ENCODE results near the gene TIGIT.

Gene TIGIT

GRCh38 chr3:114293838-114294535 is at the start of gene TIGIT:
Gene TIGIT (plus strand): TSS chr3:114294028. CDS start chr3:114294062, 34 bp downstream.
- DNase-seq (ENCODE audit: low read depth) = no peak
- H3K4me3 ChIP-seq (replicated peaks; ENCODE audit: low read depth, low read length) = no peak within 1 kb of the TSS
- no peak for TF ChIP-seq CTCF (IDR thresholded peaks at IDR 0.05; ENCODE audit: low read length, missing control alignments)

DNA sequence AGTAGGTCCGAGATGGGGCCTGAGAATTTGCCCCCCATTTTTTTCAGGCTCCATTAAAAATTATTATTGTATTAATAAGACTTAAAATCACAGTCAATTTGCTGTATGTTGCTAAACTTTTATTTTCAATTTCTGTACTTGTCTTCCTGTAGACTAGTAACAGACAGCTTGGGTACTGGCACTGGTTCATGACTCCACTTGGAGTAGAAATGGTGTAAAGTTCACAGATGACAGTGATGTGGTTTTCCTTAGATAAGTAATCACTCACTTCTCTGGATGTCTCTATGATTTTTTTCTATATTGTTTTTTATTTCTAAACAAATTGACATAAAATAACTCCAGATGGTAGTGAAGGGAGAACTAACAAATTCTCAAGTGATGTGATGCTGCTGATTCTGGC is 40.9 kb upstream of the TIGIT start:
- no peak overlapping the region for H3K4me3 ChIP-seq (replicated peaks; ENCODE audit: low read depth, low read length)
- no peak for DNase-seq (ENCODE audit: low read depth)
- no peak for TF ChIP-seq CTCF (IDR thresholded peaks at IDR 0.05; ENCODE audit: low read length, missing control alignments)

GRCh38 chr3:114253505-114253904 is 40.3 kb upstream of the TIGIT start:
- no peak for DNase-seq (ENCODE audit: low read depth)
- TF ChIP-seq CTCF (IDR thresholded peaks at IDR 0.05; ENCODE audit: low read length, missing control alignments) = no peak
- H3K4me3 ChIP-seq (replicated peaks; ENCODE audit: low read depth, low read length) = no peak overlapping the region

GRCh38 chr3:114259566-114259965 is 34.3 kb upstream of the TIGIT start:
- DNase-seq (ENCODE audit: low read depth) = no peak
- H3K4me3 ChIP-seq (replicated peaks; ENCODE audit: low read depth, low read length) = no peak overlapping the region
- no peak for TF ChIP-seq CTCF (IDR thresholded peaks at IDR 0.05; ENCODE audit: low read length, missing control alignments)

DNA sequence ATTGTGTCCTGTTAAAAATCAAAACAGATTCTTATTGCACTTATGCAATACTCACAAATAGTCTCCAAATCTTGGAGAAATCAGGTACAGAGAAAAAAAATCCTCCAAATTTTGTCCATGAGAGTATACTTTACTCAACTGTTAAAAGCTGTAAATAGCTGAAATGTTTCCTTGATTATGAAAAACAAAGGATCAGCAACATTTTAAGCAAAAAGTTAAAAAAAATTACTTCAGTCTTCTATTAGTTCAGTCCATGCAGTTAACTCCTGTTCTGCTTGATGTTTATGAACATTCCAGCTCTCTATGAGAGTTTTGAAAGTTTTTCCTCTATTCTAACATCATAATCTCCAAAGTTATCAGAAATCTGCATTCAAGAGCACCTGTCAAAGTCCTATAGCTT is 33.7 kb upstream of the TIGIT start:
- TF ChIP-seq CTCF (IDR thresholded peaks at IDR 0.05; ENCODE audit: low read length, missing control alignments) = no peak
- DNase-seq (ENCODE audit: low read depth) = no peak
- no peak overlapping the region for H3K4me3 ChIP-seq (replicated peaks; ENCODE audit: low read depth, low read length)

DNA sequence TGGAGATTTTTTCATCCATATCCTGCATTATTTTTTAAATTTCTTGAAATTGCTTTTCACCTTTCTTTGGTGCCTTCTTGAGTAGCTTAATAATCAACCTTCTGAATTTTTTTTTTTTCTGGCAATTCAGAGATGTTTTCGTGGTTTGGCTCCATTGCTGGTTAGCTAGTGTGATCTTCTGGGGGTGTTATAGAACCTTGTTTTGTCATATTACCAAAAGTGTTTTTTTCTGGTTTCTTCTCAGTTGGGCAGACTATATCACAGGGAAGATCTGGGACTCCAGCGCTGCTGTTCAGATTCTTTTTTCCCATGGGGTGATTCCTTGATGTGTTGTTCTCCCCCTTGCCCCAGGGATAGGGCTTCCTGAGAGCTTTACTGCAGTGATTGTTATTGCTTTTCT is 23.8 kb upstream of the TIGIT start:
- H3K4me3 ChIP-seq (replicated peaks; ENCODE audit: low read depth, low read length) = no peak overlapping the region
- DNase-seq (ENCODE audit: low read depth) = no peak

More for the DNA sequence above, 23.8 kb upstream of the TIGIT start:
- TF ChIP-seq CTCF (IDR thresholded peaks at IDR 0.05; ENCODE audit: low read length, missing control alignments) = no peak
